GM18909 (cell line): Measurements from ENCODE around the gene CILP.

Experiments
- ATAC-seq: cut with Tn5 transposase; IDR thresholded peaks from one replicate; pipeline ENCODE4 v1.9.1; 2021; ENCODE audit warnings: mild to moderate bottlenecking; ENCODE audit not compliant: unreplicated experiment, poor library complexity

The CILP gene

GRCh38 chr15:65165875-65166274 is 45.4 kb downstream of the CILP start:
- no peak for ATAC-seq

GRCh38 chr15:65164139-65164538 is 47.1 kb downstream of the CILP start:
- ATAC-seq, result no peak

GRCh38 chr15:65163041-65163440 is 48.2 kb downstream of the CILP start:
- ATAC-seq, result no peak

GRCh38 chr15:65156692-65157091 is 54.6 kb downstream of the CILP start:
- ATAC-seq, result no peak

- no peak for ATAC-seq
Observed at GRCh38 chr15:65154720-65155119, 56.6 kb downstream of the CILP start.

- ATAC-seq, result no peak
Observed at GRCh38 chr15:65147902-65148301, 63.4 kb downstream of the CILP start.

GRCh38 chr15:65146438-65146837 is 64.8 kb downstream of the CILP start:
- ATAC-seq, result no peak
